Keratinocyte (primary cell): ENCODE results near the gene CMYA5.

ENCODE experiments used
- EZH2 ChIP-seq: IDR thresholded peaks from one replicate; pipeline ENCODE4 v1.6.1; 2012; ENCODE audit warnings: inconsistent platforms, mild to moderate bottlenecking, low read length, moderate library complexity
- TF ChIP-seq, protein P1 (sequence below), 3 experiments: IDR thresholded peaks in 1 of 3; conservative IDR thresholded peaks in 1 of 3; optimal IDR thresholded peaks in 1 of 3; 2 replicates in 2 of 3; 3 replicates in 1 of 3; pipeline versions ENCODE3 to v1.5.1; 2011; ENCODE audit warnings: low read length in 3 of 3, mild to moderate bottlenecking in 3 of 3, moderate library complexity in 2 of 3, control low read depth in 1 of 3, inconsistent platforms in 1 of 3; ENCODE audit not compliant: insufficient read depth in 2 of 3; ENCODE audit errors: extremely low read depth in 1 of 3

DNA sequence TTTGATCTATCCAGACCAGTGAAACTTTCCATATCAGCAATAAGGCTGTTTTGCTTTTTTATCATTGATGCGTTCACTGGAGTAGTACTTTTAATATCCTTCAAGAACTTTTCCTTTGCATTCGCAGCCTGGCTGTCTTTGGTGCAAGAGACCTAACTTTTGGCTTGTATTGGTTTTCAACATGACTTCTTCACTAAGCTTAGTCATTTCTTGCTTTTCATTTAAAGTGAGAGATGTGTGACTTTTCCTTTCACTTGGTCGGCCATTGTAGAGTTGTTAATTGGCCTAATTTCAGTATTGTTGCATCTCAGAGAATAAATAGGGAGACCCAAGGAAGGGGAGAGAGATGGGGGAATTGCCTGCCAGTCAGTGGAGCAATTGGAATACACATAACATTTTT is 26.4 kb upstream of the CMYA5 start:
- TF ChIP-seq, protein P1, sequence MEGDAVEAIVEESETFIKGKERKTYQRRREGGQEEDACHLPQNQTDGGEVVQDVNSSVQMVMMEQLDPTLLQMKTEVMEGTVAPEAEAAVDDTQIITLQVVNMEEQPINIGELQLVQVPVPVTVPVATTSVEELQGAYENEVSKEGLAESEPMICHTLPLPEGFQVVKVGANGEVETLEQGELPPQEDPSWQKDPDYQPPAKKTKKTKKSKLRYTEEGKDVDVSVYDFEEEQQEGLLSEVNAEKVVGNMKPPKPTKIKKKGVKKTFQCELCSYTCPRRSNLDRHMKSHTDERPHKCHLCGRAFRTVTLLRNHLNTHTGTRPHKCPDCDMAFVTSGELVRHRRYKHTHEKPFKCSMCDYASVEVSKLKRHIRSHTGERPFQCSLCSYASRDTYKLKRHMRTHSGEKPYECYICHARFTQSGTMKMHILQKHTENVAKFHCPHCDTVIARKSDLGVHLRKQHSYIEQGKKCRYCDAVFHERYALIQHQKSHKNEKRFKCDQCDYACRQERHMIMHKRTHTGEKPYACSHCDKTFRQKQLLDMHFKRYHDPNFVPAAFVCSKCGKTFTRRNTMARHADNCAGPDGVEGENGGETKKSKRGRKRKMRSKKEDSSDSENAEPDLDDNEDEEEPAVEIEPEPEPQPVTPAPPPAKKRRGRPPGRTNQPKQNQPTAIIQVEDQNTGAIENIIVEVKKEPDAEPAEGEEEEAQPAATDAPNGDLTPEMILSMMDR (optimal IDR thresholded peaks at IDR 0.05 in 1 of 3, IDR thresholded peaks at IDR 0.05 in 1 of 3, conservative IDR thresholded peaks at IDR 0.05 in 1 of 3; ENCODE audit: extremely low read depth in 1 of 3, insufficient read depth in 2 of 3, low read length in 3 of 3): no peak
- TF ChIP-seq EZH2: no peak
